K562 treated with DMSO at 1 percent for 48 hours (cell line): Measurements from ENCODE around the gene ODF2. TPM values are rescaled to one million over a fixed set of nuclear protein-coding genes. Genes with fewer than 3 reads are reported as not detected.

ENCODE experiments used
- total RNA-seq: library from RNA; unstranded; fragments of 300-600 nt; gene quantifications from 2 replicates; pipeline ENCODE4 v1.2.3, GENCODE V29; 2022; ENCODE audit warnings: low replicate concordance; ENCODE audit errors: extremely low read depth

The ODF2 gene
- not detected in 2 replicates for total RNA-seq

DNA sequence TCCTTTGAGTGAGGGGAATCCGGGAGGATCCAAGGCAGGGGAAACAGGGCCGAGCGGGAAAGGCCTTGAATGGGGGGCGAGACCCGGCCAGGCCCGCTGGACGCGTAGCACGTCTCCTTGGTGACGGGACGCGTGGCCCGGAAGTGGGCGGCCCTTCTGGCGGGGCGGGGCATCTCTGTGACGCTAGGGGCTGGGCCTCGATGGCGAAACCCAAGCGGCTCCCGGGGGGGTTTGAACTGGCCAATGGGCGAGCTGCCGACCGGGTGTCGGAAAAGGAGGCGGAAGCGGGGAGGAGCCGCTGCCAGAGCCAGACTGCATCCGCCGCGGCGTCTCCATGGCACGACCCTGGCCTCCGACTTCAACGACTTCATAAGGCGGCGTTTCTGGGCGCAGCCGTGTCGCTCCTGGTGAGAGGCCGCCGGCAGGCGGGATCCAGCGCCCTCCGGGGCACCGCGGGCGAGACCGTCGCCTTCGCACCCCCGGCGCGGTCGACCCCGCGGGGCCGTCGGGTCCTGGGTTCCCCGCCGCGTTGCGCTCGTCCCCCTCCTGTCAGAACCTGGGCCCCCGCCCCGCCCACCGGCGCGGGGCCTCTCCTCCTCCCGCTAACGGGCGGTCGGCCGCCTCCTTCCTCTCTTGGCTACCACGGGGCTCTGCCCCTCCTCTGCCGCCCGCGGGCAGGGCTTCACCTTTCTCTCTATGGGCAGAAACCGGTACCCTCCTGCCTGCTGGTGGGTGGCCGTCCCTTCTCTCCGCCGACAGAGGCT lies at the start of gene ODF2:
TSS of gene ODF2 (plus strand) at position 158 of the 764 bp plus-strand sequence. CDS start at position 244, 86 bp downstream.

DNA sequence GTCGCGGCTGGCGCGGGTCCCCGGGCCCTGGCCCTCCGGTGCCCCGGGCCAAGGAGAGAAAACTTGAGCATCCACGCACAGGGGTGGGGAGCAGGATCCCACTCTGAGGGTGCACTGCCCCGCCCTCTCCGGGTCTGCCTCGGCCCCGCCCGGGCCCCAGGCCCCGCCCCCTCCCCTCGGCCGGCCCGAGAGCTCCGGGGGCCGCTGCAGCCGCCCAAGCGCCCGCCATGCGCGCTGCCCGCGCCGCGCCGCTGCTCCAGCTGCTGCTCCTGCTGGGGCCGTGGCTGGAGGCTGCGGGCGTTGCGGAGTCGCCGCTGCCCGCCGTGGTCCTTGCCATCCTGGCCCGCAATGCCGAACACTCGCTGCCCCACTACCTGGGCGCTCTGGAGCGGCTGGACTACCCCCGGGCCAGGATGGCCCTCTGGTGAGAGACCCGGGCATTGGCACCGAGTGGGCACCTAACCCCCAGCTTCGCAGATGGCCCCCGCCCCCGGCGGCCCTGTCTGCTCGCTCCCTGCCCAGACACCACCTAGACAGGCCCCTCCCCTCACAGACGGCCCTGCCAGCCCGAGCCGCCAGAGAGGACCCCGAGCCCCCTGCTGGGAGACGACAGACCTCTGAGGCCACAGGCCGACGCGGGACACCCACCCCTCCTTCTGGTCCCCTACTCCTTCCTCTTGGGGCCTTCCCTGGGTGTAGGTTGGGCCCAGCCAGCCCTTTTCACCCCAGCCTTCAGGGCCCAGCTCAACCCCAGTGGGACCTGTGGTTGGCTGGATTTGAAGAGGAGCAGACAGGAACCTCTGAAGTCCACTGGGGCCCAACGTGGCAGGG lies 34.9 kb upstream of the ODF2 start, which contains the start of gene CERCAM:
TSS of gene CERCAM (plus strand) at position 207 of the 831 bp plus-strand sequence. CDS start at position 228, 21 bp downstream.

GRCh38 chr9:128504485-128505413 lies 48.9 kb downstream of the ODF2 start, which contains the start of gene GLE1:
GLE1 (plus strand) TSS chr9:128504719; CDS start chr9:128504806, 87 bp downstream.

Other genes with a start within 250 kb of the ODF2 start
- gene GOLGA2, start 180.0 kb upstream of the ODF2 start, total RNA-seq: not detected in 2 replicates
- not detected in 2 replicates for gene SWI5, start 179.7 kb upstream of the ODF2 start, total RNA-seq
- not detected in 2 replicates for gene TRUB2, start 133.6 kb upstream of the ODF2 start, total RNA-seq
- not detected in 2 replicates for gene COQ4, start 133.2 kb upstream of the ODF2 start, total RNA-seq
- not detected in 2 replicates for gene SLC27A4, start 115.5 kb upstream of the ODF2 start, total RNA-seq
- gene URM1, start 84.6 kb upstream of the ODF2 start, total RNA-seq: not detected in 2 replicates
- gene CERCAM, start 35.1 kb upstream of the ODF2 start, total RNA-seq: not detected in 2 replicates
- gene GLE1, start 48.7 kb downstream of the ODF2 start, total RNA-seq: not detected in 2 replicates
- gene SPTAN1, start 96.6 kb downstream of the ODF2 start, total RNA-seq: not detected in 2 replicates
- not detected in 2 replicates for gene DYNC2I2, start 200.8 kb downstream of the ODF2 start, total RNA-seq
- 792 TPM in 1 of 2 replicates, not detected in the other for gene SET, start 233.2 kb downstream of the ODF2 start, total RNA-seq
- not detected in 2 replicates for gene PKN3, start 246.5 kb downstream of the ODF2 start, total RNA-seq